Naive thymus-derived CD4-positive, alpha-beta T cell (primary cell): ENCODE results near the gene B3GNT5. TPM values are rescaled to one million over a fixed set of nuclear protein-coding genes. Genes with fewer than 3 reads are reported as not detected.

Source experiments
- ATAC-seq: fragments of 150-1000 bp; cut with Tn5 transposase; 2 replicates; pipeline ENCODE4 v1.10.0; 2021; ENCODE audit warnings: mild to moderate bottlenecking, moderate library complexity
- CTCF ChIA-PET: fragments of 350-600 bp; sonication (Branson Sonifier 250); formaldehyde crosslinking; loops from one replicate; lab custom pipeline; 2021; ENCODE audit warnings: antibody characterized with exemption; lab: Charles Lee
- POLR2A ChIA-PET: fragments of 350-600 bp; sonication (Branson Sonifier 250); formaldehyde crosslinking; loops from one replicate; lab custom pipeline; 2021; ENCODE audit warnings: antibody characterized with exemption, inconsistent platforms; lab: Charles Lee
- DNase-seq, 9 donors: peaks; one replicate each; pipeline versions ENCODE4 v3.0.0 to v3.0.0-alpha.2; 2020 to 2022; ENCODE audit warnings: mixed read lengths in 1 of 9
- H3K27ac ChIP-seq: one replicate; pipeline ENCODE4 v1.7.0; 2013; ENCODE audit warnings: mild to moderate bottlenecking, low read depth, low read length, moderate library complexity
- H3K27me3 ChIP-seq, 2 donors: one replicate each; pipeline ENCODE4 v1.7.0; 2013; ENCODE audit warnings: low read length in 2 of 2, mild to moderate bottlenecking in 2 of 2, moderate library complexity in 2 of 2; ENCODE audit not compliant: control insufficient read depth in 2 of 2, insufficient read depth in 2 of 2
- H3K36me3 ChIP-seq, 3 experiments: 1 replicate in 2 of 3; 2 replicates in 1 of 3; pipeline ENCODE4 v1.7.0; 2013; ENCODE audit warnings: low read length in 3 of 3, mild to moderate bottlenecking in 3 of 3, moderate library complexity in 1 of 3; ENCODE audit not compliant: insufficient read depth in 3 of 3, control insufficient read depth in 2 of 3
- H3K4me1 ChIP-seq, 2 donors: one replicate each; pipeline ENCODE4 v1.7.0; 2013; ENCODE audit warnings: low read length in 2 of 2, mild to moderate bottlenecking in 2 of 2, moderate library complexity in 1 of 2; ENCODE audit not compliant: control insufficient read depth in 2 of 2, insufficient read depth in 2 of 2
- H3K4me3 ChIP-seq: 2 replicates; pipeline ENCODE4 v1.7.0; 2013; ENCODE audit warnings: mild to moderate bottlenecking, low read length
- H3K9me3 ChIP-seq, 3 experiments: 1 replicate in 2 of 3; 2 replicates in 1 of 3; pipeline ENCODE4 v1.7.0; 2013; ENCODE audit warnings: low read length in 3 of 3; ENCODE audit not compliant: control insufficient read depth in 2 of 3
- H3K27ac Mint-ChIP-seq, 9 donors: one replicate each; pipeline ENCODE4 v1.8.0; 2020 to 2022; ENCODE audit warnings: mixed read lengths in 9 of 9, mild to moderate bottlenecking in 8 of 9, moderate library complexity in 5 of 9, inconsistent platforms in 2 of 9
- H3K27me3 Mint-ChIP-seq, 5 donors: one replicate each; pipeline ENCODE4 v1.8.0; 2021 to 2022; ENCODE audit warnings: mixed read lengths in 5 of 5, mild to moderate bottlenecking in 1 of 5
- H3K36me3 Mint-ChIP-seq, 5 donors: one replicate each; pipeline ENCODE4 v1.8.0; 2020 to 2022; ENCODE audit warnings: mixed read lengths in 5 of 5, mild to moderate bottlenecking in 3 of 5, inconsistent platforms in 1 of 5
- H3K4me1 Mint-ChIP-seq, 7 donors: one replicate each; pipeline ENCODE4 v1.8.0; 2020 to 2022; ENCODE audit warnings: mixed read lengths in 7 of 7, mild to moderate bottlenecking in 3 of 7, inconsistent platforms in 1 of 7
- H3K4me3 Mint-ChIP-seq, 10 donors: one replicate each; pipeline ENCODE4 v1.8.0; 2020 to 2022; ENCODE audit warnings: mild to moderate bottlenecking in 10 of 10, mixed read lengths in 10 of 10, moderate library complexity in 6 of 10, inconsistent platforms in 2 of 10
- H3K9me3 Mint-ChIP-seq, 11 donors: one replicate each; pipeline ENCODE4 v1.8.0; 2020 to 2022; ENCODE audit warnings: mixed read lengths in 11 of 11, mild to moderate bottlenecking in 4 of 11, inconsistent platforms in 1 of 11, moderate library complexity in 1 of 11
- intact Hi-C, 2 donors: fragments of 100-400 bp; cut with micrococcal nuclease; formaldehyde crosslinking; loops; one replicate each; pipeline ENCODE4 v1.15.1; 2023
- polyA plus RNA-seq, 2 donors: library from polyadenylated mRNA; unstranded; fragments of 300-500 nt; fragmentation: Illumina TruSeq; gene quantifications; one replicate each; pipeline ENCODE4 v1.2.3, GENCODE V29; 2021
- total RNA-seq, 6 experiments: library from RNA in 5 of 6; stranded (reverse) in 5 of 6; gene quantifications; 1 replicate in 5 of 6; 2 replicates in 1 of 6; pipeline ENCODE4 v1.2.3 and lab custom pipeline; 2021 to 2026

B3GNT5 gene
- total and polyA plus RNA-seq, 7 experiments from 2014 or later = 0.22 to 13.1 (median 1.5) TPM; not detected in 2

DNA sequence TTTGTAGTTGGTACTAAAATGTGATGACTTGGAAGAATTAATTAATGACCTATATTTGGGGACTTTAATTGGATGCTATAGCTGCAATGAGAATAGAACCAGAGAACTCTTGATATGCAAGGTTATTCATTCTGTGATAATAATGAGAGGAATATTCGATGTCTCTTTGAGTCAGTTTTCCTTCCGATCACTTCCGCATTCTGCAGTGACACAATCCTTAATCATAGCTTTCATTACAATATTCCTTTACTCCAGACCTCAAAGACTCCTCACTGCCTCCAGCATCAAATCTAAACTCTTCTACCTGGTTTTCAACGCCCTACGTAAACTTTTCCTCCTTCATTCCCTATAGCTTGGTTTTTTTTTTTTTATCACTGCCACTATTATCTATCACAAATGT lies 21.6 kb downstream of the B3GNT5 start:
- Histone ChIP-seq H3K9me3 (no peaks in the 10 kb centered on the region), H3K4me3 (no peak overlapping the region), H3K27ac (no peak overlapping the region), H3K27me3 (no peaks in the 10 kb centered on the region), H3K36me3 (no peaks in the 10 kb centered on the region), H3K4me1 (no peaks in the 10 kb centered on the region)
- no peak overlapping the region for H3K27ac Mint-ChIP-seq
- ChIA-PET CTCF (no interaction called here), POLR2A (interaction anchor here (0.7 kb wide), 1 partner anchor 815 kb away, joined by 3 read pairs; no protein-coding TSS in a partner anchor)
- no peak overlapping the region for H3K4me3 Mint-ChIP-seq
- peaks cover 0 to 9% (median 5%) of the 10 kb centered on the region in 7 donors for H3K4me1 Mint-ChIP-seq
- H3K9me3 Mint-ChIP-seq = no peaks in the 10 kb centered on the region
- H3K36me3 Mint-ChIP-seq = peaks cover 0 to 3% (median 0%) of the 10 kb centered on the region in 5 donors
- no peak for DNase-seq
- H3K27me3 Mint-ChIP-seq = no peaks in the 10 kb centered on the region
- intact Hi-C loops = no loop called here
- no peak for ATAC-seq

DNA sequence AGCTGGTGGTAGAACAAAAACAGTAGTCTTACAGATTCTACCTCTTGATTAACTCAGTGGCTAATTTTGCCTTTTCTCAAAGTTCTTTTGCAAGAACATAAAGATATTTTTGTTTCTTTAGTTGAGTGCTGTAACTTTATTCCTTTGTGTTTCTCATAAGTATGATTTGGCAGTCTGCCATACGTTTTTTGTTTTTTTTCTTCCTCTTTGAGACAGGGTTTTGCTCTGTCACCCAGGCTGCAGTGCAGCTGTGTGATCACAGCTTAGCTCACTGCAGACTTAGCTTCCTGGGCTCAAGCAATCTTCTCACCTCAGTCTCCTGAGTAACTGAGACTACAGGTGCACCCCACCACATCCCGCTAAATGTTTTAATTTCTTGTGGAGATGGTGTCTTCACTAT lies 22.4 kb downstream of the B3GNT5 start:
- Mint-ChIP-seq H3K4me1 (peaks cover 0 to 9% (median 5%) of the 10 kb centered on the region in 7 donors), H3K4me3 (no peak overlapping the region), H3K27me3 (no peaks in the 10 kb centered on the region), H3K27ac (no peak overlapping the region), H3K9me3 (no peaks in the 10 kb centered on the region), H3K36me3 (peaks cover 0 to 3% (median 0%) of the 10 kb centered on the region in 5 donors)
- DNase-seq (peak in 4 of 9 donors; percentile 18 to 44 (median 27)), ATAC-seq (peak; percentile 67)
- Histone ChIP-seq H3K9me3 (no peaks in the 10 kb centered on the region), H3K4me1 (no peaks in the 10 kb centered on the region), H3K27ac (no peak overlapping the region), H3K27me3 (no peaks in the 10 kb centered on the region), H3K36me3 (no peaks in the 10 kb centered on the region), H3K4me3 (no peak overlapping the region)
- CTCF ChIA-PET = no interaction called here
- intact Hi-C loops = no loop called here
- POLR2A ChIA-PET = interaction anchor here (0.6 kb wide), 1 partner anchor 14 kb away, joined by 3 read pairs; no protein-coding TSS in a partner anchor

DNA sequence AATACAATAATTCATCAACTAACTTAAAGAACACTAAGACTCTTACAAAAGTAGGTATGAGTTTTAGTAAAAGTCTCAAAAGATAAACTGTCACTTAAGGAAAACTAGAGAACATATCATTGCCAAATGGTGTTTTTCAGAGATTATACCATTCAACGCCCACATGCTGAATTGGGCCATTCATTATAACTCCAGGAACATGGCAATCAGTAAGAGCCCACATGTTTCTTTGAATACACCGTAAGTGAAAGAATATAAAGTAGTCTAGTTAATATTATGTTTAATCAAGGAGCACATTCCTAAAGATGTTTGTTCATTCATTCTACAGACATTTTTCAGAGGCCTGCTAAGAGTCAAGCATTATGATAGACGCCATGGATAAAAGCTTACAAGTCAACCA lies 22.9 kb downstream of the B3GNT5 start:
- intact Hi-C loops = no loop called here
- CTCF ChIA-PET = no interaction called here
- peaks cover 0 to 9% (median 5%) of the 10 kb centered on the region in 7 donors for H3K4me1 Mint-ChIP-seq

DNA sequence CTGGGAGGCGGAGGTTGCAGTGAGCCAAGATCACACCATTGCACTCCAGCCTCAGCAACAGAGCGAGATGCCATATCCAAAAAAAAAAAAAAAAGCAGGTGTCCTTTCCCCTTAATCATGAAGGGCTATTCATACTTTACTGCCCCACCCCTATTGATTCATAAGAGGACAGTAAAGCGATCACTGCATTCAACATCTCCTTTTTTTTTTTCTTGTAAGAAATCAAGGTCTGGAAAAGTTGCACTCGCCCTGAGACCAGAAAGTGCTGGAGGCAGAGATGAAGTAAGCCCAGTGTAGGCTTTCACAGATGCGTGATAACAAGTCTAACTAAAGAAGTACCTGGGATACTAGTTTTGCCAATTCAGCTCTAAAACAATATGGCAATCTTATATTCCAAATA lies 24.2 kb downstream of the B3GNT5 start:
- Mint-ChIP-seq H3K27me3 (no peaks in the 10 kb centered on the region), H3K36me3 (peaks cover 0 to 3% (median 0%) of the 10 kb centered on the region in 5 donors), H3K4me1 (peaks cover 0 to 9% (median 5%) of the 10 kb centered on the region in 7 donors), H3K9me3 (no peaks in the 10 kb centered on the region), H3K4me3 (no peak overlapping the region), H3K27ac (no peak overlapping the region)
- no peaks in the 10 kb centered on the region for H3K9me3 ChIP-seq
- no peaks in the 10 kb centered on the region for H3K27me3 ChIP-seq
- CTCF ChIA-PET = no interaction called here
- H3K4me3 ChIP-seq = no peak overlapping the region
- no peak for DNase-seq
- ATAC-seq = no peak
- intact Hi-C loops = no loop called here
- no peaks in the 10 kb centered on the region for H3K36me3 ChIP-seq
- no peak overlapping the region for H3K27ac ChIP-seq
- POLR2A ChIA-PET = no interaction called here
- no peaks in the 10 kb centered on the region for H3K4me1 ChIP-seq

More for the DNA sequence above, 22.9 kb downstream of the B3GNT5 start:
- DNase-seq (no peak), ATAC-seq (no peak)
- Histone ChIP-seq H3K27me3 (no peaks in the 10 kb centered on the region), H3K36me3 (no peaks in the 10 kb centered on the region), H3K27ac (no peak overlapping the region), H3K4me1 (no peaks in the 10 kb centered on the region), H3K9me3 (no peaks in the 10 kb centered on the region), H3K4me3 (no peak overlapping the region)
- no peaks in the 10 kb centered on the region for H3K27me3 Mint-ChIP-seq
- H3K27ac Mint-ChIP-seq = no peak overlapping the region
- POLR2A ChIA-PET = no interaction called here
- H3K36me3 Mint-ChIP-seq = peaks cover 0 to 3% (median 0%) of the 10 kb centered on the region in 5 donors
- H3K4me3 Mint-ChIP-seq = no peak overlapping the region
- no peaks in the 10 kb centered on the region for H3K9me3 Mint-ChIP-seq

DNA sequence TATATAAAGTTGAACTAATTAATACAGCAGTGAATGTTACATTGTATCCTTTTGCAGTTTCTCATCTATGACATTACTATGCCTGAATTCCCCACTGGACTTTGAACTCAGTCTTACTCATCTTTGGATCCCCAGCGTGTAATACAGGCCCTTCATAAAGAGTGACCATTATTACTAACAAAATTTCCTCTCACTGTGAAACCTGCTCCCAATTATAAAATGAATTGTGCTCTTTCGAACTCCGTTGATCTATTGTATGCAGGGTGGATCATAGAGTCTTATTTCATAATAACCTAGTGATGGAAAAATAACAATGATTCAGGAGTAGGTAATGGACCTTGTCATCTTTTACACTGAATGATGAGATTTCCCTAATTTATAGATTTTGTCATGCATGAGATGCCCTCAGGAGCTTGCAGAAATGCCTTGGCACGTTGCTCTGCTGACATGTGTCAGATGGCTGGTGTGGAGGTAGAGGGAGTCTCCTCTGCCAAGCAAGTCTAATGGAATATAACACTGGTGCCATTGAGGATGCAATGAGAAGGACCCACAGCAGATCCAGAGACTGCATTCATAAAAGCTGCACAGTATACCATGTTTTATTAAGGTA lies 25.5 kb downstream of the B3GNT5 start:
- no peak for DNase-seq
- Mint-ChIP-seq H3K36me3 (peaks cover 0 to 3% (median 0%) of the 10 kb centered on the region in 5 donors), H3K4me3 (no peak overlapping the region), H3K4me1 (peaks cover 0 to 8% (median 4%) of the 10 kb centered on the region in 7 donors), H3K27ac (no peak overlapping the region), H3K9me3 (no peaks in the 10 kb centered on the region), H3K27me3 (no peaks in the 10 kb centered on the region)
- H3K9me3 ChIP-seq = no peaks in the 10 kb centered on the region
- POLR2A ChIA-PET = no interaction called here
- H3K4me1 ChIP-seq = no peaks in the 10 kb centered on the region
- intact Hi-C loops = no loop called here
- no peak overlapping the region for H3K27ac ChIP-seq
- no peak overlapping the region for H3K4me3 ChIP-seq
- no peaks in the 10 kb centered on the region for H3K27me3 ChIP-seq
- no peaks in the 10 kb centered on the region for H3K36me3 ChIP-seq
- ATAC-seq = no peak
- CTCF ChIA-PET = interaction anchor here (0.7 kb wide), 1 partner anchor 105 kb away, joined by 3 read pairs; no protein-coding TSS in a partner anchor

DNA sequence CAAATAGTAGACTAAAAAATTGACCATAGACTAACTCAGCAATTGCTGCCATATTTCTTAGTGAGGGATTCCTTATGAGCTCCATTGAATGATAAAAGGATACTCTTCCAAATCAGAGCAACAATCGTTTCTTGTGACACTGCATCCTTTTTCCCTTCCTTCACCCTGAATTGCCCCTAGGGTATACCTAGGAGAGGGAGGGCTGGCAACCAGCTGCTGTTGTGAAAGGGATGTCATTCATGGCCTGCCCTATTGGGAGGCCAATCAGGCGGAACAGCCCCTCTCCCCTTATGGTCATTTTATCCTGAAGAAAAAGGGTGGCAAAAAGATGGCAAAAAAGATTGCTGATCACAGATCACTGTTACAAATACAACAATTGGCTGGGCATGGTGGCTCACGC lies 26.3 kb downstream of the B3GNT5 start:
- CTCF ChIA-PET = interaction anchor here (0.7 kb wide), 1 partner anchor 104 kb away, joined by 3 read pairs; no protein-coding TSS in a partner anchor
- H3K27me3 ChIP-seq = no peaks in the 10 kb centered on the region
- H3K4me1 Mint-ChIP-seq = peaks cover 0 to 10% (median 5%) of the 10 kb centered on the region in 7 donors
- H3K4me1 ChIP-seq = no peaks in the 10 kb centered on the region
- H3K4me3 ChIP-seq = no peak overlapping the region
- no peaks in the 10 kb centered on the region for H3K36me3 ChIP-seq
- intact Hi-C loops = no loop called here
- no peak for DNase-seq
- H3K27me3 Mint-ChIP-seq = no peaks in the 10 kb centered on the region
- no peak overlapping the region for H3K27ac Mint-ChIP-seq
- H3K9me3 Mint-ChIP-seq = no peaks in the 10 kb centered on the region
- no peak for ATAC-seq
- no peak overlapping the region for H3K4me3 Mint-ChIP-seq
- H3K9me3 ChIP-seq = no peaks in the 10 kb centered on the region
- no peak overlapping the region for H3K27ac ChIP-seq
- POLR2A ChIA-PET = no interaction called here
- H3K36me3 Mint-ChIP-seq = peaks cover 0 to 3% (median 0%) of the 10 kb centered on the region in 5 donors
